ENCODE results near the gene KRT35. TPM values are rescaled to one million over a fixed set of nuclear protein-coding genes. Genes with fewer than 3 reads are reported as not detected.
"Not testable (repeated sequence)": the region's sequence is repeated elsewhere in the genome, so short reads cannot be mapped to it uniquely, and the experiment has no call there.

KRT35 gene
- total RNA-seq, 1 donor from 2014 or later, result not detected

DNA sequence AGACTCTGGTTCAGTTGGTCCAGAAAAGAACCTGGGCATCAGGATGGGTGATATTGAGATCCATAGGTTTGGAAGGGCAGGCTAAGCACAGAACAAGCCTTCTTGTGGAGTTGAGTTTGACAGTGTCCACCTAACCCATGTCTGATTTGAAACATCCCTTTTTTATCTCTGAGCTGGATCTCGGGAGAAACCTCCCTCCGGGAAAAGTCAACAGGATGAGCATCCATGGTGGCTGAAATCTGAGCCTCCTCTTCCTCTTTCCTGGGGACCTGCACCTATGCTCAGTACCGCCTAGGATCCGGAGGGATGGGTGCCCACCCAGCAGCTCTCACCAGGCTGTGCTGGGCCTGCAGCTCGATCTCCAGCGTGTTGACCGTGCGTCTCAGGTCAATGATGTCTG is 17.2 kb downstream of the KRT35 start:
- FAIRE-seq, result no peak
- DNase-seq (ENCODE audit: low spot score in 2 of 2), result no peak

DNA sequence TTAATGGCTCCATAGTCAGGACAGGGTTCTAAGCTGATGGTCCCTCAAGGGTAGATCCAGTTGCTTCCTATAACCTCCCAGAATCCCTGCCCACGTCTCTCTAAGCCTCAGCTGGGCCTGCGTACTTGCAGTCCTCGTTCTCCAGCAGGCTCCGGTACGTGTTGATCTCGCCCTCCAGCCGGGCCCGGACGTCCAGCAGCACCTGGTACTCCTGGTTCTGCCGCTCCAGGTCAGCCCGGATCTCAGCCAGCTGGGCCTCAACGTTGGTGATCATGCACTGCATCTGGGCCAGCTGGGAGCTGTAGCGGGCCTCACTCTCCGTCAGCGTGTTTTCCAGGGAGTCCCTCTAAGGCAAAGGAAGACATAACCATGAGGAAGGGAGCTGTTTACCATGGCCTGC is 18.2 kb downstream of the KRT35 start:
- DNase-seq (ENCODE audit: low spot score in 2 of 2) (no peak), FAIRE-seq (no peak)

- no peak for DNase-seq (ENCODE audit: low spot score in 2 of 2)
- no peak for FAIRE-seq
These were observed 23.3 kb downstream of the KRT35 start for GRCh38 chr17:41457676-41458075.

DNA sequence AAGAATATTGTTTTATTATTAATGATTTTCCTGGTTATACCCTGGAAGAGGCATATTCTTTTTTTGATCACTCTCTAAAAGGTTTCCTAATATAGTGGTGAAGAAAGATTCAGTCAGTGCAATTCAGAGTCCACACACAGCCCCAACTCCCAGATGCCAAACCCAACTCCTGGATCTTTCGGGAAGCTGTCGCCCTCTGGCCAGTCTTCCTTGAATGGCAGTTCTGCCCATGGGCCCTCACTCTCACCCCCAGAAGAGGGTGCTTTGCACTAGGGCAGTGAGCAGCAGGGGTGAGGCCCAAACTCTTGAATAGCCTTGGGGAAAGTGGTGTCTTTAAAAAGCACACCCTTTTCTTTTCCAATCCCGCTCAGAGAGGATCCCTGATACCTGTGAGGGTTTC is 24.7 kb downstream of the KRT35 start:
- DNase-seq (ENCODE audit: low spot score in 2 of 2), result no peak

DNA sequence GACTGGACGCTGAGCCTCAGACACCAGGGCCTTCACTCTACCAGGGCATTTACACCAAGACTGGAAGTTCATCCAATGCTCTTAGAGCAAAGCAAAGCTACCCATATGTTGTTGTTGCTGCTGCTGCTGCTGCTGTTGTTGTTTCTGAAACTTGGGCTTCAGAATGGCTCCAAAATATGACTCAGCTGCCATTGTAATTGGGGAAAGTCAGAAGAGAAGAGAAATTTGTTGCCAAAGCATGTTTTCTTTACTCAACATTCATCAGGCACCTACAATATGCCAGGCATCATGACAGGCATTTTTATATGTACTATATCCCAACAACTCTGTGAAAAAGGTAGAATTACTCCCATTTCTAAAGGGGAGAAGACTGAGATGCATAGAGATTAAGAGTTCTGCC is 25.7 kb downstream of the KRT35 start:
- DNase-seq (ENCODE audit: low spot score in 2 of 2) (no peak), FAIRE-seq (no peak)

More for the DNA sequence above, 24.7 kb downstream of the KRT35 start:
- no peak for FAIRE-seq

DNA sequence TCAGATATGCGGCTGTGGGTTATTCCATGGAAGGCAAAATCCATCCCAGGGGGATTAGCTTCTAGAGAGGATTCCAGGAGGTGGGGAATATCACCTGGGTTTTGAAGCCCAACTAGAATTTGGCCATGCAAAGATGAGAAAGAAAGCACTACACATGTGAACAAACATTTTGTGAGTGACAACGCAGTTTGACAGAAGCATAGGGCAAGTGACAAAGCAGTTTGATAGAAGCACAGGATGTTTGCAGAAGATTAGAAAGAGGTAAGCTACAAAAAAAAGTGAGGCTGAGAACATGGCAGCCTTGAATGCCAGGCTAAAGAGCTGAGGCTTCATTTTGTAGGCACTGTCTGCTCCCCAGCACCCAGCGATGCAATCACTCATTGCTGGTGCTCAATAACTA is 27.9 kb downstream of the KRT35 start:
- no peak for FAIRE-seq
- no peak for DNase-seq (ENCODE audit: low spot score in 2 of 2)

- DNase-seq (ENCODE audit: low spot score in 2 of 2) (no peak), FAIRE-seq (no peak)
These were observed 28.7 kb downstream of the KRT35 start for GRCh38 chr17:41452281-41452680.

- FAIRE-seq (no peak), DNase-seq (ENCODE audit: low spot score in 2 of 2) (no peak)
These were observed 29.7 kb downstream of the KRT35 start for GRCh38 chr17:41451154-41451728.

GRCh38 chr17:41449008-41449407 is 31.9 kb downstream of the KRT35 start:
- no peak for DNase-seq (ENCODE audit: low spot score in 2 of 2)
- FAIRE-seq, result no peak

GRCh38 chr17:41448506-41448905 is 32.4 kb downstream of the KRT35 start:
- DNase-seq (ENCODE audit: low spot score in 2 of 2) (no peak), FAIRE-seq (no peak)

- DNase-seq (ENCODE audit: low spot score in 2 of 2), result no peak
- no peak for FAIRE-seq
These were observed 34.1 kb downstream of the KRT35 start for GRCh38 chr17:41446806-41447205.

- DNase-seq (ENCODE audit: low spot score in 2 of 2) (no peak), FAIRE-seq (no peak)
These were observed 36.3 kb downstream of the KRT35 start for GRCh38 chr17:41444640-41445039.

GRCh38 chr17:41444186-41444585 is 36.8 kb downstream of the KRT35 start:
- no peak for FAIRE-seq

GRCh38 chr17:41442739-41443138 is 38.2 kb downstream of the KRT35 start:
- no peak for FAIRE-seq
- DNase-seq (ENCODE audit: low spot score in 2 of 2), result no peak

More at GRCh38 chr17:41444186-41444585, 36.8 kb downstream of the KRT35 start:
- DNase-seq (ENCODE audit: low spot score in 2 of 2), result no peak

GRCh38 chr17:41440531-41441033 is 40.4 kb downstream of the KRT35 start, which contains the start of gene KRT38:
Gene KRT38, minus strand, starts transcription at chr17:41440983. Its CDS starts 62 bp downstream, at chr17:41440921.
- no peak for FAIRE-seq
- no peak for DNase-seq (ENCODE audit: low spot score in 2 of 2)

GRCh38 chr17:41439375-41439774 is 41.6 kb downstream of the KRT35 start:
- DNase-seq (ENCODE audit: low spot score in 2 of 2), result no peak
- no peak for FAIRE-seq

GRCh38 chr17:41437769-41438168 is 43.2 kb downstream of the KRT35 start:
- DNase-seq (ENCODE audit: low spot score in 2 of 2), result no peak
- FAIRE-seq, result no peak

GRCh38 chr17:41437254-41437653 is 43.7 kb downstream of the KRT35 start:
- FAIRE-seq (no peak), DNase-seq (ENCODE audit: low spot score in 2 of 2) (no peak)

GRCh38 chr17:41434415-41434814 is 46.5 kb downstream of the KRT35 start:
- DNase-seq (ENCODE audit: low spot score in 2 of 2) (no peak), FAIRE-seq (no peak)

GRCh38 chr17:41434005-41434404 is 46.9 kb downstream of the KRT35 start:
- FAIRE-seq (no peak), DNase-seq (ENCODE audit: low spot score in 2 of 2) (no peak)

DNA sequence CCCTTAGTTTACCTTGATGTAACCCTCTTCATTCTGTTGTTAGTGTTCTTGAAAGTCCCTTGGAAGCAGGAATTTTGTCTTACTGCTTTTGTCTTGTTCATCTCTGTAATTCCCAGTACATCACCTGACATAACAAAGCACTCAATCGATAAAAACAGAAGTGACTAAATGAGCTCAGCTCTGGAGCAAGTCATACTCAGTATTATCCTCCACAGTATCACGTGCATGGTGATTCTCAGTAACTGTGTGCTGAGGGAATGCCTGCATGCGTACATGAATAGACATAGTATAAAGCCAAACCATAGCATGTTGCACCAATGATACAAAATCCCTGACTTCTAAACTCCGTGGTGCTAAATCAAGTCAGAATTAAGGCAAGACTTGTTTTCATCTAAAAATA is 47.4 kb downstream of the KRT35 start:
- FAIRE-seq, result no peak
- DNase-seq (ENCODE audit: low spot score in 2 of 2), result no peak

GRCh38 chr17:41430376-41430775 is 50.6 kb downstream of the KRT35 start:
- FAIRE-seq; DNase-seq (ENCODE audit: low spot score in 2 of 2): not testable (repeated sequence)

GRCh38 chr17:41429667-41430066 is 51.3 kb downstream of the KRT35 start:
- no peak for FAIRE-seq

More at GRCh38 chr17:41429667-41430066, 51.3 kb downstream of the KRT35 start:
- DNase-seq (ENCODE audit: low spot score in 2 of 2), result no peak
